Inflammatory macrophage treated with lipopolysaccharide for 1 hour (primary cell): ENCODE measurements around the gene ACTN3.
"Not testable (repeated sequence)": the region's sequence is repeated elsewhere in the genome, so short reads cannot be mapped to it uniquely, and the experiment has no call there.

Experiments used
- DNase-seq, 2 donors: peaks; one replicate each; pipeline ENCODE4 v3.0.0-alpha.2; 2020 to 2022

ACTN3 gene

GRCh38 chr11:66546368-66546965 lies at the start of gene ACTN3:
Gene ACTN3 (plus strand): TSS chr11:66546903. CDS start chr11:66546938, 35 bp downstream.
- DNase-seq = no peak

GRCh38 chr11:66497206-66497605 lies 49.5 kb upstream of the ACTN3 start:
- DNase-seq = no peak

- DNase-seq = no peak
Measured at GRCh38 chr11:66498506-66498905, 48.2 kb upstream of the ACTN3 start.

GRCh38 chr11:66505276-66505816 lies 41.4 kb upstream of the ACTN3 start:
- no peak for DNase-seq

GRCh38 chr11:66509131-66509561 lies 37.6 kb upstream of the ACTN3 start:
- peak; percentile 9 to 27 for DNase-seq

GRCh38 chr11:66510271-66510989 lies 36.3 kb upstream of the ACTN3 start, which contains the start of gene BBS1:
Gene BBS1 (plus strand): TSS chr11:66510635. CDS start chr11:66510660, 25 bp downstream.
- peak; percentile 60 to 88 for DNase-seq

- DNase-seq = no peak
Measured at GRCh38 chr11:66510990-66511339, 35.7 kb upstream of the ACTN3 start.

- no peak for DNase-seq
Measured at GRCh38 chr11:66523611-66524010, 23.1 kb upstream of the ACTN3 start.

GRCh38 chr11:66524304-66525040 lies 22.2 kb upstream of the ACTN3 start:
- no peak for DNase-seq

- no peak for DNase-seq
Measured at GRCh38 chr11:66529069-66529468, 17.6 kb upstream of the ACTN3 start.

GRCh38 chr11:66529655-66530054 lies 17.0 kb upstream of the ACTN3 start:
- DNase-seq = no peak

GRCh38 chr11:66530927-66531709 lies 15.6 kb upstream of the ACTN3 start:
- no peak for DNase-seq

GRCh38 chr11:66531841-66532240 lies 14.9 kb upstream of the ACTN3 start:
- no peak for DNase-seq

- no peak for DNase-seq
Measured at GRCh38 chr11:66532784-66533183, 13.9 kb upstream of the ACTN3 start.

GRCh38 chr11:66539170-66539869 lies 7.4 kb upstream of the ACTN3 start:
- no peak for DNase-seq

GRCh38 chr11:66539870-66540213 lies 6.9 kb upstream of the ACTN3 start:
- no peak for DNase-seq

GRCh38 chr11:66540598-66540997 lies 6.1 kb upstream of the ACTN3 start:
- not testable (repeated sequence) for DNase-seq

- no peak for DNase-seq
Measured at GRCh38 chr11:66541892-66542291, 4.8 kb upstream of the ACTN3 start.

- peak; percentile 24 to 33 for DNase-seq
Measured at GRCh38 chr11:66542362-66542761, 4.3 kb upstream of the ACTN3 start.

- peak in 1 of 2 donors; percentile 8 for DNase-seq
Measured at GRCh38 chr11:66543263-66544107, 3.2 kb upstream of the ACTN3 start.

- DNase-seq = not testable (repeated sequence)
Measured at GRCh38 chr11:66544952-66545351, 1.8 kb upstream of the ACTN3 start.
